Cardiac fibroblast (primary cell): ENCODE measurements around the gene RELL2.

Source experiments
- DNase-seq, 2 donors: peaks; one replicate each; pipeline versions ENCODE4 v3.0.0 to v3.0.0-alpha.2; 2010; ENCODE audit warnings: low read depth in 2 of 2
- H3K4me3 ChIP-seq, 2 donors: replicated peaks in 1 of 2; 1 replicate in 1 of 2; 2 replicates in 1 of 2; pipeline ENCODE4 v1.5.1; 2011; ENCODE audit warnings: low read depth in 2 of 2, low read length in 2 of 2, mild to moderate bottlenecking in 2 of 2, moderate library complexity in 1 of 2
- TF ChIP-seq, protein P1 (sequence below): IDR thresholded peaks from one replicate; pipeline ENCODE4 v1.5.1; 2011; ENCODE audit warnings: low read depth, mild to moderate bottlenecking, low read length, inconsistent platforms

RELL2 gene

DNA sequence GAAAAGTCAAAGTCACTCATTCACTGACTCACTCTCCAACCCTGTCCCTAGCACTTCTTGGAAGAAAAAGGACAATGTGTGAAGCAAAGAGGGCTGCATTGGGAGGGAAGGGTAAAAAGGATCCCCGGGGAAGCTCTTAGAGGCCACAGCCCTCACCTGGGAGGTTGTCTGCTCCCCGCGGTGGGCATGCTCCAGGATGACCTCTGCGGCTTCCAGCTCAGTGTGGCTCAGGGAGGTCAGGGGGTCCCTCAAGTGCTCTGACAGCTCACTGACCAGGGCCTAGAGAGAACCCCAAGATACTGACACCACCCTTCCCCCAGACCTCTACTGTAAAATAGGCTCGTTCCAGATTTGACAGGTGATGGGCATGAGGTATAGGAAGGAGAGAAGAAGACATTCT lies 10.4 kb downstream of the RELL2 start:
- DNase-seq: no peak
- TF ChIP-seq, protein P1, sequence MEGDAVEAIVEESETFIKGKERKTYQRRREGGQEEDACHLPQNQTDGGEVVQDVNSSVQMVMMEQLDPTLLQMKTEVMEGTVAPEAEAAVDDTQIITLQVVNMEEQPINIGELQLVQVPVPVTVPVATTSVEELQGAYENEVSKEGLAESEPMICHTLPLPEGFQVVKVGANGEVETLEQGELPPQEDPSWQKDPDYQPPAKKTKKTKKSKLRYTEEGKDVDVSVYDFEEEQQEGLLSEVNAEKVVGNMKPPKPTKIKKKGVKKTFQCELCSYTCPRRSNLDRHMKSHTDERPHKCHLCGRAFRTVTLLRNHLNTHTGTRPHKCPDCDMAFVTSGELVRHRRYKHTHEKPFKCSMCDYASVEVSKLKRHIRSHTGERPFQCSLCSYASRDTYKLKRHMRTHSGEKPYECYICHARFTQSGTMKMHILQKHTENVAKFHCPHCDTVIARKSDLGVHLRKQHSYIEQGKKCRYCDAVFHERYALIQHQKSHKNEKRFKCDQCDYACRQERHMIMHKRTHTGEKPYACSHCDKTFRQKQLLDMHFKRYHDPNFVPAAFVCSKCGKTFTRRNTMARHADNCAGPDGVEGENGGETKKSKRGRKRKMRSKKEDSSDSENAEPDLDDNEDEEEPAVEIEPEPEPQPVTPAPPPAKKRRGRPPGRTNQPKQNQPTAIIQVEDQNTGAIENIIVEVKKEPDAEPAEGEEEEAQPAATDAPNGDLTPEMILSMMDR: no peak
- no peak overlapping the region for H3K4me3 ChIP-seq

DNA sequence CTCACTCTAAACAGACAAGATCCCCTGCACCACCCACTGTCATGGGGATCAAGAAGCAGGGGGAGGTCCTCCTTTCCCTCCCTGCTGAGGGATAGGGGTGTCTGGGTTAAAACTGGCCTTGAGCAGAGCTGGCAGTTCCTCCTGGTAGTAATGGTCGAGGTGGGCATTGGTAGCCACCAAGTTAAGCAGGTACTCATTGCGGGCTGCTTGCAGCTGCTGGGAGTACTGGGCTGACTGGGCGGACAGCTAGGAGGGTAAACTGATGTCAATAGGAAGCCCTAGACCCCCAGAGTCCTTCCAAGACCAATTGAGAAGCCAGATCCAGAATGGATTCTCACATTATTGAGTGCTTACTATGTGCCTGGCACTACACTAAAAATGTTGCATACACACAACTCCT lies 11.1 kb downstream of the RELL2 start:
- no peak for DNase-seq
- no peak overlapping the region for H3K4me3 ChIP-seq
- TF ChIP-seq, protein P1: no peak

DNA sequence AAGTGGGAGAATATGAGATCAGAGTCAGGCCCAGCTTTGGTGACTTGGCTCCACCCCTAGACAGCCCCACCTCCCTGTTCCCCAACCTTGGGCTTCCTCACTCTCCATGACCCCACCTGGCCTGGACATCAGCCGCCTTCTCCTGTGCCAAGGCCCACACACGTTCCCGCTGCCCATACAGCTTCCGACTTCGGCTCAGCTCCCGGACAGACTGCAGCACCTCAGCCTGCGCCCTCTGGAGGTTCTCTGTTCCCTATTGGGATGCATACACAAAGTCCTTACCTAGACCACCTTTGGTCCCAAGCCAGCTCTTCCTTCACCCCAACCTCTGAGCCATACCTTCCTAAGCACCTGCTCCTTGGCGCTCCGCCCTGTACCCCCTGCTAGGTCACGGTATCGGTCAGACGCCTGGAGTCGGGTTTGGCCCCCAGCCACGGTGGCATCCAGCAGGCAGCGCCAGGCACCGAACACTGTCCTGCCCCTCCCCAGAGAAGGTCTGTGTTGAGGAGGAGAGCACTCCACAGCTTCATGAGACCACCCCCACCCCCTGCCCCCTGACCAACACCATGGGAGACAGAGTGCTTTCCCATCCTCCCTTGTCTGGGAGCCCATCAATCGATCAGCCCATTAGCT lies 12.4 kb downstream of the RELL2 start:
- TF ChIP-seq, protein P1: no peak
- no peak overlapping the region for H3K4me3 ChIP-seq

DNA sequence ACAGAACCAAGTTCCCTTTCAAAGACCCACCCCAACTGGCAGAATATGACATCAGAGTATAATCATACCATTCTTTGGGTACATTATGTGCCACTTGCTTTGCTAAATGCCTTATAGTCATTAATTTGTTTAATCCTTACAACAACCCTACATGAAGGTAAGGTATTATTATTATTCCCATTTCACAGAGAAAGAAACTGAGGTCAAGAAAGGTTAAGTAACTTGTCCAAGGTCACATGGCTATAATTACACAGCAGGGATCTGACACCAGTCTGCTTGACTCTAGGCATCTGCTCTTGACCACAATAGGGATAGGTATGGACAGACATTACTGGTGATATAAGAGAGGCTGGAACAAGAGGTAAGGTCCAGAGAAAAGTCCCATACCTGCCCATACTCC lies 13.2 kb downstream of the RELL2 start:
- no peak overlapping the region for H3K4me3 ChIP-seq
- DNase-seq: no peak
- TF ChIP-seq, protein P1: no peak

More for the DNA sequence above, 12.4 kb downstream of the RELL2 start:
- DNase-seq: no peak

DNA sequence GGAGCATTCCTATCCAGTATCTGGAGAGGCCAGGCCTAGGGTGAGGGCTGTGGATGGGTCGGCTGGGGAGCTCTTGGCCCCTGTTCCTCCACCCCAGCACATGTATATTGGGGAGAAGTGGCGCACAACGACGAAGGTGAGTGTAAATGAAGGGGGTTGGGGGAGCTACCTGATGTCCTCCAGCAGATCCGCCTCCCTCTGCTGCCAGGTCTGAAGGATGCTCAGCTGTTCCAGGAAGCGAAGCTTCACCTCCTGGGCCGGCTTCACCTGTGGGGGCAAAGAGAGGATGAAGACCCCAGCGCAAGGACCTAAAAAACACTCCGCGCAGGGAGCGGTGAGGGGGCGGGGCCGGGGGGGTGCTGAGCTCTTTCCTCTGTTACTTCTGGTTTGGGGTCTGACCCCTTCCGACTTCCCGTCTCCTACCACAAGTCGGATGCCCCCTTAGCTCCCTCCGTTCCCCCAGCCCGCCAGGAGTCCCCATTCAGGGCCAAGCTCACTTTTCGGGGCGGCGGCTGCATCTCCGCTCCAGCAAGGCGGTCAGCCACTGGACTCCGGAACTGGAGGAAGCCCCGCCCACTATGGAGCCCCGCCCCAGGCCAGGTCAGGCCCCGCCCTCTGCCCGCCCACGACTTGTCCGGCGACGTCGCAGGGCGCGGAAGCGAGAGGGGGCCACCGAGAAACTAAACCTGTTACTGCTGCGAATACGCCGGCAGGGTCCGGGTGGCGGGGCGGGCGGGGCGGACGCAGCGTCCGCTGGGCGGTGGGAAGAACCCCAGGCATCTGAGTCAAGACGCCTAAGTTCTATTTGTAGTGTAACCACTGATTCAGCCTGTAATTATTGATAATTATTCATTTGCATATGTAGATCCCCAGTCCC lies 14.3 kb downstream of the RELL2 start, which contains the start of gene FCHSD1:
Gene FCHSD1, minus strand, starts transcription at position 568 of the 877 bp plus-strand sequence. Its CDS starts 50 bp downstream, at position 518.
- TF ChIP-seq, protein P1: no peak
- peak within 1 kb of the TSS; percentile 75 to 80 for H3K4me3 ChIP-seq
- DNase-seq: peak; percentile 81 to 84

DNA sequence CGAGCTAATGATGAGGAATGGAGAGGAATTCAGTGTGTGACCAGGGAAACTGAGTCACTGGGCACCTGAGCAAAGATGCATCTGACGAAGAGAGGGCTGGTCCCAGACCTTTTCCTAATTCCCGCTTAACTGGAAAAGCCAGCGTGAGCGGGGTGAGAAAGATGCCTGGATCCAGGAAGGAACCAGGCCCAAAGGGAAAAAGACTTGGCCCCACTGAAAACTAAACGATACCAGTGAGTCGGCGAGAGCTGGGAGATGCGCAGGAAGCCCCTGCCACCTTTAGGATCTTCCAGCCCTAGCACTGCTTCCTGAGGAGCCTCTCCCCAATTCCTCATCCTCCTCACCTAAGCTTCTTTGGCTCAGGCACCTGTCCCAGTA lies 14.9 kb downstream of the RELL2 start:
- H3K4me3 ChIP-seq: peak overlapping the region; percentile 75 to 80
- TF ChIP-seq, protein P1: no peak
- no peak for DNase-seq
